Stimulated activated CD8-positive, alpha-beta memory T cell treated with anti-CD3 and anti-CD28 coated beads, Interleukin-7, amount 100 ng/mL, for 24 hours (primary cell): ENCODE results near the gene IFIT1.
"Not testable (repeated sequence)": the region's sequence is repeated elsewhere in the genome, so short reads cannot be mapped to it uniquely, and the experiment has no call there.

Source experiments
- DNase-seq: peaks from one replicate; pipeline ENCODE4 v3.0.0-alpha.2; 2020; ENCODE audit warnings: low read depth

IFIT1 gene

DNA sequence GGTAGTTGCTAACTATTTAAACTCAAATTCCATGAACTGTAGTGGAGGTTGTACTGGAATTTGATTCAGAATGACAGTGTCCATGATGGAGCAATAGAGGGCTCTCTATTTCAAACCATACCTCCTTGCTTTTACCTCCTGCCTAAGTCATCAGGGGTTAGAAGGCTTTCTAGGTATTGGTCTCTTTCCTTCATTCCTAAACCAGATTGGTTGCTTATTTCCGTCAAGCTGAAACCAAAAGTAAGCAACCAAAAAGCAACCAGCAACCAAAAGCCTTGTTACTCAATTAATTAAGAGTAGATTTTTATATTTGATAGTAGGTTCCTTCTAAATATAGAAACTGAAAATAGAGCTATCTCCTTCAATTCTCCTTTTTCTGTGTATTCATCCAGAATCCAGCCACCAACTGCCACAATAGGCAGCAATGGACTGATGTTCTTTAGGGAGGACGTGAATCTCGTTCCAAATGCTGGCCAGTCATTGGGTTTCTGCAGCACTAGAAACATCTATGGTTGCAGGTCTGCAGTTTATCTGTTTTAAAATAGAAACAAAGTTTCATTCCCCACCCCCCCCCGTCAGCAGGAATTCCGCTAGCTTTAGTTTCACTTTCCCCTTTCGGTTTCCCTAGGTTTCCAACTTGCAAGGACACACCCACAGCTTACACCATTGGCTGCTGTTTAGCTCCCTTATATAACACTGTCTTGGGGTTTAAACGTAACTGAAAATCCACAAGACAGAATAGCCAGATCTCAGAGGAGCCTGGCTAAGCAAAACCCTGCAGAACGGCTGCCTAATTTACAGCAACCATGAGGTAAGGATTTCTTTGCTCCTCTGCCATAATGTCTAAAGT lies at the start of gene IFIT1:
IFIT1 (plus strand) TSS at position 717 of the 850 bp plus-strand sequence; CDS start at position 807, 90 bp downstream.
- DNase-seq: no peak

DNA sequence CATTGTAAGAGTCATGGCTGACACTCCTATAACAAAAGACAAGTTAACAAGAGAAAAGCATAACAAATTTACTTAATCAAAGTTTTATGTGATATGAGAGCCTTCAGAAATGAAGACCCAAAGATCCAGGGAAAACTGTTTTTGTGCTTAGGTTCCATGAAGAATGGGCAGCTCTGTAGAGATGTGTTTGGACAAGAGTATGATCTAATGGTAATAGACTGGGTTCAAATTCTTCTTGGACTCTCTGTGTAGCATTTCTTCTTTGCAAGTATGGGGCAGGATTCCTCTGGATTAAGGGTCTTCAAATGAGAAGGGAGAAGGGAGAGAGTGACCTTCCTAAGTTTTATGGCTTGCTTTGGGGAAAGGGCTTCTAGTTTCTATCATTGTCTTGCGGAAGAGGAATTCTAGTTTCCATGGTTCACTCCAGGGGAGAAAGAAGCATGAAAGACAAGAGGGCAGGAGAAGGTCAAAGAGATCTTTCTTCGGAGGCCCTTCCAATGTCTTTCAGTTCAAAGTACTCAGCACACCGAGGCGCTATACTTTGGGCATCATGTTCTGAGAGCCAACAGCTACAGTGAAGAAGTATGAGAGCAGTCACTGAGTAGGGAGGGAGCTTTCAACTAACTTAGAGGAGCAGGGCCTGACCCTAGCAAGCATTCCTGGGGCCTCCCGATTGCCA lies 49.2 kb upstream of the IFIT1 start:
- no peak for DNase-seq

DNA sequence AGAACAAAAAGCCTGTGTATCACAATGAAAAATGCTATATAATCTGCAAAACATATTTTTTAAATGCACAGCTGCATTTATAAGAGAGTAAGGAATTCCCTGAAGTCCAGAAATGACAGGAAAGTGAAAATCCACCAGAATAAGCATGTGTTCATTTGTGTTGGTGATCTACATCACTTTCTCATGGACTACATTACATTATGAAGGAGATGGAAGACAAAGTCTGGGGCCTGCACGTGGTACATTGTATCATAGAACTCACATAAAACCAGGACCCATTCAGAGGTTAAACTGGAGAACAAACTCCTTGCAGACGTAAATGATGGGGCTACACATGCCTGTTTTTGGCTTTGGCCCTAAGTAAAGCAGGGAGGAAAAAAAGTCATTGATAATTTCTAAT lies 48.3 kb upstream of the IFIT1 start:
- DNase-seq: no peak

GRCh38 chr10:89345367-89346000 lies 46.9 kb upstream of the IFIT1 start:
- DNase-seq: no peak

DNA sequence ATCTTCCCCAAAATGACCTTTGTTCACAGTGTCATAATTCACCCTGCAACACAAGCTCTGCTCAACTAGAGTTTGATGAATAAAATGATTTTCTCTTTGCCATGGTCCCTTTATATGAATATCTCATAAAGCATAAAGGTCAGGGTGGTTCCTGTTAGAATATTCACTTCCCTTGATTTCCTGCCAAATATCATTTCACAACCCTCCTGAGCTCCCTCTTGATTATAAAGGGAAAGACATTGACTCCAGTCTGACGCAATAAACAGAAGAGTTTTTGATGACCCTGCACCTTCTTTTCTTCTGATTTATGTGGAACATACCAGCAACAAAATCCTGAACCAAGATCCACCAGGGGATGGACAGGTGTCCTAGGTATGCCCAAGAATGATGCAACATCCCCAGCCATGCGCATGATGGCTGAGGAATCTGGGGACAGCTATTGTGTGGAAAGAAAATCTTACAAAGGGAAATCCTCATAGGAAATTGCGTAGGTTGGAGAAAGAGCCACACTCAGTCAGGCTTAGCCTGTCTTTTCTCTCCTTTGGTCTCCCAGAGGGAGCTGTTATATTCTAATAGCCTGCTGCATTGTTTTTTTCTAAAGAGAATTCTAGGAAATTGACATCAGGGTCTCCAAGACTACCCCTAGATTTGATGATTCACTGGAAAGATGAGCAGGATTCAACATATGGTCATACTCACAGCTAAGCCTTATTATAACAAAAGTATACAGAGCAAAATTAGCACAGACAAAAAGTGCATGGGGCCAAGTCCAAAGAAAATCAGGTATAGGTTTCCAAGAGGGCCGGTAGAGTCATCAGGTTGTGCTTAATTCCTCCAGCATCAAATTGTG lies 45.8 kb upstream of the IFIT1 start:
- DNase-seq: no peak

- no peak for DNase-seq
Observed at GRCh38 chr10:89347701-89348457, 44.5 kb upstream of the IFIT1 start.

- no peak for DNase-seq
Observed at GRCh38 chr10:89348481-89348880, 43.9 kb upstream of the IFIT1 start.

DNA sequence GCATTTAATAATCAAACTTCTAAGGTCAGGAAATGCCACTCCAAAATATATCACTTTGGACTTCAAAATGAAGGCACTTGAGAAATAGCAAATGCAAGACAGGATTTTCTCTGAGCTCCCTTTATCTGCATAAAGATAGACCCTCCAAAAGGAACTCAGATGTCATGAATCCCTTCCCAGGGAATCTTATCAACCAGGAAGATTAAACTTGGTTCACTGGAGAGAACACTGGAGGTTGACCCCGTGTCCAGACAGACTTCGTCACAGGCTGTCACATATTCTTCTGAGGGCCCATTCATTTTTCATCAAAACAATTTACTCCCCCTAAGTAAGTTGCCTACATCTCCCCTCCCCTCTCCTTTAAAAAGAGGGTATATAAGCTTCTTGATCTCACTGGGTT lies 43.4 kb upstream of the IFIT1 start:
- no peak for DNase-seq

DNA sequence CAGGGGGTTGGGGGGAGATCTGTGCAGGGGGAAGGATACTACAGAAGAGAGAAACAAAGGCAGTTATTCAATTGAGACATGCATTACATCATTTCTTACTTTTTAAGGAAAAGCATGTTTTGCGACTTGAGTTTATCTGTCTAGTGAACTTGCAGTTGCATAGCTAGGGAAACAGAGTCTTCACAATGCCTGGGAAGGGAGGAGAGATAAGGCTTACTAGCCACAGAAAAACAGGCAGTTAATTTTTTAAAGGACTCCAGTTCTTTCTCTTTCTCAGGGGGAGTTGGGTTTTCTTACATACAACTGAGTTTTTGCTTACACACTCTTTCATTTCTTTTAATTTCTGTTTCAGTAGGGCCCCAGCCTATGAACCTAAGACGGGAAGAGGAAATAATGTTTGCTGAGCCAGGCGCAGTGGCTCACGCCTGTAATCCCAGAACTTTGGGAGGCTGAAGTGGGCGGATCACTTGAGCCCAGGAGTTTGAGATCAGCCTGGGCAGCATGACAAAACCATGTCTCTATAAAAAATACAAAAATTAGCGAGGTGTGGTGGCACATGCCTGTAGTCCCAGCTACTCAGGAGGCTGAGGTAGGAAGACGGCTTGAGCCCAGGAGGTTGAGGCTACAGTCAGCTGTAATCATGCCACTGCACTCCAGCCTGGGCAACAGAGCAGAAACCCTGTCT lies 41.6 kb upstream of the IFIT1 start:
- DNase-seq: not testable (repeated sequence)

GRCh38 chr10:89351412-89351779 lies 41.0 kb upstream of the IFIT1 start:
- DNase-seq: no peak

DNA sequence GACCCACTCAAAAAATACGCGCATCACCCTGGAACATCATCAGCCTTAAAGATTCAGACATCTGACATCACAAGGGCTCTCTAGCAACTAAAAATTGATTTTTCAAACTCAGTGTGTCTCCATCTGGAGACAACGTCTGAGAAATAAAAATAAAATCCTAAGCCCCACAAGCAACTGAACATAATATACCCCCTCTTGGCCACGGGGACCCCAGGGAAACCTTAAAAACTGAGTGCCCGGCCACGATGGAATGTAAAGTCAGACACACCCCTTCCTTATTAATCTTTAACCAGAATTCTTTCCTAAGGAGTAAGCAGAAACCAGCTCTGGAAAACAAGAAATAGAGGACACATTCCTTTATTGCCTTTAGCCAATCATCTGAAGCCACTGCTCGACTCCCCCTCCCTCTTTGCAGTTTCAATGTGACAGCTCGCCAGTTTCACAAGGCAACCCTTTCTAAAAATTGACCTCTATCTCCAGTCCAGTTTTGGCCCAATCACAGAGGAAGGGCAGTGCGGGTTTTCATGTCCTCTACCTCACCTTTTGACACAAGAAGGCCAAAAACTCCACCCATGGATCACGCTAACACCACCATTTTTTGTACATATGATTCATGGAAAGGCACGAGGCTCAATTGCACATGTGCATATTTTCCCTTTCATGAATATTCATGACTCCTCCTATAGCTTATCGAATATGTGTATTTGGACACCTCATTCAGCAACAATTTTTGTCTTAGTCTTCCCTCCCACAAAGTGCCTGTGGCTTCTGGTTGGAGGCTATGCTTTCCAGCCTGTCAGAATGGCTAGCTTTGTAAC lies 40.4 kb upstream of the IFIT1 start:
- DNase-seq: no peak

- no peak for DNase-seq
Observed at GRCh38 chr10:89352802-89353201, 39.6 kb upstream of the IFIT1 start.

- DNase-seq: no peak
Observed at GRCh38 chr10:89355394-89355931, 37.0 kb upstream of the IFIT1 start.

DNA sequence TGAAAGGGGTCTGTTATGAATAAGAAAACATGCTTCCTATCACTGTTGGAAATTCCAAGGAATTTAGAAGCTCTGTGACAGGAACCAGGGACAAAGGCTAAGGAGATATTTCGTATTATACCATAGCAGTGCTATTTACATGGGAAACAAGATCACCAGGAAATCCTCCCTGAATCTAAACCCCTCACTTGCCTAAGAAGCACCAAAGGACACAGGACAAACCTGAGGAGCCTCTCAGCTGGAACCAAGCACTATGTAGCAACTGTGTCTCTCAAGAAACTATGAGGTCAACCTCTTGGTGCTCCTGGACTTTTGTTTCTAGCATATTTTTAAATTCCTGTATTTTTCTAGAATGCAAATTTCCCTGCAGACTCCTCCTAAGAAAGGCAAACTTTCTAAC lies 35.3 kb upstream of the IFIT1 start:
- no peak for DNase-seq

DNA sequence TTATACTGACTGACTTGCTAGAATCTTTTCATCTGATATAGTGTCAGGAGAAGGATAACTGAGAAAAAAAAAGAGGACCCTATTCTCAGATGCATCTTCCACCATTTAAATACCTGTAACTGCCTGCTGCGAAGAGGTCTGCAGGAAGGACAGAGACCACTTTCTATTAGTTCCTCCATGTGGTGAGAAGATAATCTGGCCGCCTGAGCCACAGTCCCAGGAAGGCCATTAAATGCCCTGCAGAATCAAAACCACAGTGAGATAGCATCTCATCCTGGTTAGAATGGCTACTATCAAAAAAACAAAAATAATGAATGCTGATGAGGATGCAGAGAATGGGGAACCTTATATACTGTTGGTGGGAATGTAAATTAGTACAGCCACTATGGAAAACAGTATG lies 34.4 kb upstream of the IFIT1 start:
- DNase-seq: no peak

GRCh38 chr10:89360157-89360556 lies 32.3 kb upstream of the IFIT1 start:
- no peak for DNase-seq

- no peak for DNase-seq
Observed at GRCh38 chr10:89362929-89363328, 29.5 kb upstream of the IFIT1 start.

DNA sequence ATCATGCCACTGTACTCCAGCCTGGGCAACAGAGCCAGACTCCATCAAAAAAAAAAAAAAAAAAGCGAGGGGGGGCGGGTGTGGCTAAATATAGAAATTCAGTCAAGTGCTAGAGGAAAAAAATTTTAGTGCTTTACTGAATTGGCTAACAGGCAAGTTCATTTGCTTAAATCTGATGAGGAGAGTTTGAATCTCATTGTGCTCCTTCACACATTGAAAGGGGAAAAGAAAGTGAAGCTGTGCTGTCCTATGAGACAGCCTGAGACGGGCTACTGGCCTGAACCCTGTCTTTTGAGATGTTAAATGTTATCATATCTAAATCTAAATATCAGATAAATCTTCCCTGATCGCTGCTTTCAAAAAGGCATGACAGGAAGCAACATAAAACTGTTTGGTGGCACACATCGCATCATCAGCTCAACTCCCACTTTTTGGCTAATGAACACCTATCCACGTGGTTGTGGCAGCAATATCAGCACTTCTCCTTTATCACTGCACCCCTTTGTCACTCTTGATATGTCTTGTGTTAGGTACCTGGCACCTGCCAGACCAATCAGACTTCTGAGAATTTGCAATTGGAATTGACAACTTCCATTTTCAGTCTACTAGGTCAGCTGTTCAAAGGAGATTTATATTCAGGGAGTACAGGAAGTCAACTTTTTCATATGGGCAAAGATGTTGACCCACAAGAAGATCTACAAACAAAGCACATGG lies 28.5 kb upstream of the IFIT1 start:
- no peak for DNase-seq

DNA sequence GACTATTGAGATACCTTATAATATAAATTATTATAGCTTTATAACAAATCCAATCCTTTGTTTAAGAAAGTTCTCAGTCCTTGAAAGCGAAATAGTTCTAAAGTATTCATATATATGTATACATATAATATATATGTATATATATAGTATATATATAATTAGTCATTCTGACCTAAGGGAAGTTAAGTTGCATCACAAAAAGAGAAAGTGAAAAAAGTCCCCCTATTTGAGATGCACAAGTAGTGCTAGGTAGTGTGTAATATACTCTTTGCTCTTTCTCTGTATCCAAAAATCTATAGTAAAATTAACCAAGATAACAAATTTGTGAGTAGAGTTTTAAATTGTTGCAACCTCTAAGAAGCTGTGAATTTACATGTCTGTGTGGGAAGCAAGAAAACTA lies 27.9 kb upstream of the IFIT1 start:
- DNase-seq: no peak
